ENCODE data around the gene AMPH.
"Not testable (repeated sequence)": the region's sequence is repeated elsewhere in the genome, so short reads cannot be mapped to it uniquely, and the experiment has no call there.

AMPH gene

GRCh38 chr7:38628630-38629385 lies 2.4 kb downstream of the AMPH start:
- no peak for DNase-seq (ENCODE audit: low read depth)

- DNase-seq (ENCODE audit: low read depth): no peak
Measured at GRCh38 chr7:38625866-38626265, 5.3 kb downstream of the AMPH start.

GRCh38 chr7:38615665-38616064 lies 15.5 kb downstream of the AMPH start:
- DNase-seq (ENCODE audit: low read depth): no peak

- DNase-seq (ENCODE audit: low read depth): no peak
Measured at GRCh38 chr7:38607466-38607865, 23.7 kb downstream of the AMPH start.

- DNase-seq (ENCODE audit: low read depth): no peak
Measured at GRCh38 chr7:38600741-38601140, 30.4 kb downstream of the AMPH start.

GRCh38 chr7:38594949-38595348 lies 36.2 kb downstream of the AMPH start:
- no peak for DNase-seq (ENCODE audit: low read depth)

GRCh38 chr7:38592737-38593288 lies 38.4 kb downstream of the AMPH start:
- DNase-seq (ENCODE audit: low read depth): no peak

- DNase-seq (ENCODE audit: low read depth): no peak
Measured at GRCh38 chr7:38585572-38586354, 45.4 kb downstream of the AMPH start.

- DNase-seq (ENCODE audit: low read depth): no peak
Measured at GRCh38 chr7:38584443-38585210, 46.5 kb downstream of the AMPH start.

GRCh38 chr7:38580485-38580884 lies 50.7 kb downstream of the AMPH start:
- DNase-seq (ENCODE audit: low read depth): no peak

- DNase-seq (ENCODE audit: low read depth): no peak
Measured at GRCh38 chr7:38574086-38574485, 57.1 kb downstream of the AMPH start.

GRCh38 chr7:38571620-38572019 lies 59.6 kb downstream of the AMPH start:
- DNase-seq (ENCODE audit: low read depth): not testable (repeated sequence)

GRCh38 chr7:38568497-38568896 lies 62.7 kb downstream of the AMPH start:
- DNase-seq (ENCODE audit: low read depth): no peak

GRCh38 chr7:38565289-38565688 lies 65.9 kb downstream of the AMPH start:
- no peak for DNase-seq (ENCODE audit: low read depth)

- DNase-seq (ENCODE audit: low read depth): no peak
Measured at GRCh38 chr7:38563741-38564140, 67.4 kb downstream of the AMPH start.

GRCh38 chr7:38561166-38561565 lies 70.0 kb downstream of the AMPH start:
- no peak for DNase-seq (ENCODE audit: low read depth)

- DNase-seq (ENCODE audit: low read depth): no peak
Measured at GRCh38 chr7:38558761-38559345, 72.3 kb downstream of the AMPH start.

GRCh38 chr7:38554586-38554985 lies 76.6 kb downstream of the AMPH start:
- DNase-seq (ENCODE audit: low read depth): no peak

GRCh38 chr7:38550836-38551235 lies 80.3 kb downstream of the AMPH start:
- no peak for DNase-seq (ENCODE audit: low read depth)

GRCh38 chr7:38548605-38549004 lies 82.6 kb downstream of the AMPH start:
- DNase-seq (ENCODE audit: low read depth): no peak

- DNase-seq (ENCODE audit: low read depth): no peak
Measured at GRCh38 chr7:38546763-38547162, 84.4 kb downstream of the AMPH start.

GRCh38 chr7:38545977-38546376 lies 85.2 kb downstream of the AMPH start:
- no peak for DNase-seq (ENCODE audit: low read depth)

Data from activated T-cell treated with anti-CD3 and anti-CD28 coated beads for 48 hours (primary cell).